ENCODE data around the gene TKT. TPM values are rescaled to one million over a fixed set of nuclear protein-coding genes. Genes with fewer than 3 reads are reported as not detected.

The TKT gene
- total RNA-seq, 1 experiment from 2014 or later, result 761 TPM

- DNase-seq (ENCODE audit: low read depth), result no peak
Measured at GRCh38 chr3:53198256-53198977, 57.4 kb downstream of the TKT start.

GRCh38 chr3:53196575-53197407 is 59.0 kb downstream of the TKT start:
- peak; percentile 89 for DNase-seq (ENCODE audit: low read depth)

DNA sequence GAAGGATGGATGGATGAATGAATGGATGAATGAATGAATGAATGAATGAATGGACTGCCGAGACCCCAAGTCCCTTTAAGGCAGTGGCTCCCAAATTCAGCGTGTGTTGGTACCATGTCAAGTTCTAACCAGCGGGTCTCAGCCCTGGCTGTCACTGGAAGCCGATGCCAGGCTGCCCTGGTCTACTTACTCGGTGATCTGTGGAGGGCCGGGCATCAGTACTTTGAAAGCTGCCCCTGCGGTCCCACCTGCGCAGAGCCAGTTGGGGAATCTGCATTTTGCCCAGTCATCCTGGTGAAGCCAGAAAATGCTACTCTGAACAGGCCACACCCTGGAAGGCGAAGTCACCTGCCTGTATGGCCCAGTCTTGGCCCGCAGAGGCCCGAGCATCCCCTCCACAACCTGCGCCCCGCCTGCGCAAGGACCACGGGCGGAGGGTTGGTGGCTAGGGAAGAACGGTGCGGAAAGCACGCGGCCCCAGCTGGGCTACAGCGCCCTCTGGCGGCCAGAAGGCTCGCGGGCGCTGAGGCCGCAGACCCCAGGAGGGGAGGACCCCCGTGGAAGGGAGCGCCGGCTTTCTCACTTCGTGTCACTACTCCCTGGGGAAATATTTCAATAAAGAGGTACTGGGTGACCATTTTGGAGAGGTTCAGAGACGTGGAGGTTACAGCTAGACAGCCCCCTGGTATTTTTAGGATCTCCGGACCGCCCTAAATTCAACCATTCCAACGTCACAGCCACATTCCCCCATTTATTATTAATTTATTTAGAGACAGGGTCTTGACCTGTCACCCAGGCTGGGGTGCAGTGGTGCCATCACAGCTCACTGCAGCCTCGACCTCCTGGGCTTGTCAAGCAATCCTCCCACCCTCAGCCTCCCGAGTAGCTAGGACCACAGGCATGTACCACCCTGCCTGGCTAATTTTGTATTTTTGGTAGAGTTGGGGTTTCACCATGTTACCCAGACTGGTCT is 59.9 kb downstream of the TKT start:
- DNase-seq (ENCODE audit: low read depth), result peak; percentile 44

DNA sequence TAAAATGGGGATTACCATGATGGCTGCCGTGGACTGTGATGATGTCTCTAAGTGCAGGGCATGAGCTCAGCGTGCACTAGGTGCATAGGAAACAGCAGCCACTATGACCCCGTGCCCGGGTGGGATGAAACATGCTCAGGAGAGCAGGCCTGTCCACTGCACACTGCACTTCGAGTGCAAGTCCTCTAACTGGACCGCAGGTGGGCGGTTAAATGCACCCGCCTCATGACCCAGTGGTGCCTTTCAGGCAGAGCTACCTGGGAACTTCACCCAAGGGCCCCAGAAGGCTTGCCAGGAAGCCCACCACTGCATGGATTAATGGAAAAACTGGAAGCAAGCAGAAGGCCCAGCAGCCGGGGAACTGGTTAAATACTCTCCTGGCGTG is 60.8 kb downstream of the TKT start:
- DNase-seq (ENCODE audit: low read depth), result no peak

DNA sequence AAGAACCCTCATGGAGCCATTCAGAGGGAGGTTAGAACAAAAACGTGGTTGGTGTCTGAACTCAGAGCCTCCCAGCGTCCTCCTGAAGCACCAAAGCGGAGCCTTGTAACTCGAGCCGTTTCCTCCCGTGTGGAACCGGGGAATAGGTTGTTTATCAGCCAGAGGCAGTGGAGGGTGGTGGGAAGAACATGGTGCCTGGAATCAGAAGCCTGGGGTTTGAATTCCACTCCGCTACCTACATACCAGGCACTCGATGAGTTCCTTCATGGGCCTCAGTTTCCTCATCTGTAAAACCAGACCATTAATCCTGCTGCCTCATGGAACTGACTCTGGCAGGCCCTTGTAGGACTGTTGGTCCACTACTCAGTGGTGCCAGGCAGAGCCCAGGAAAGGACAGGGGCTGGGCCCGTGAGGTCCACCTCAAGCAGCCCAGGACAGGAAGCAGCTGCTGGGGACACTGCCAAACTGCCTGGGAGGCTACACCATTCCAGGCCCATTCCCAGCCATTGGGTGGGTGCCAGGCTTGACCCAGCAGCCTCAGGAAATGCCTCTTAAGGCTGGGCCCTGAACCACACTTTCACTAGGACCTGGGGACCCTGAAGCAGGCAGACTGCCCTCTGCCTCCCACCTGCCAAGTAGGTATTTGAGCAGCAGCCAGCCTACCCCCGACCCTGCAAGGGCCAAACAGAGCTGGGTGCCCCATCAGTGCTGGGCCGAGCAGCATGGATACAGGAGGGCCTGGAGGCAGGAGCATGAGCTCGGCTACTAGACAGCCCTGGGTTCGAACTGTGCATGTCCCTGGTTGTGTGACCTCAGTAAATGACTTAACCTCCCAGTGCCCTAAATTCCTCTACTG is 61.4 kb downstream of the TKT start:
- peak; percentile 88 for DNase-seq (ENCODE audit: low read depth)

DNA sequence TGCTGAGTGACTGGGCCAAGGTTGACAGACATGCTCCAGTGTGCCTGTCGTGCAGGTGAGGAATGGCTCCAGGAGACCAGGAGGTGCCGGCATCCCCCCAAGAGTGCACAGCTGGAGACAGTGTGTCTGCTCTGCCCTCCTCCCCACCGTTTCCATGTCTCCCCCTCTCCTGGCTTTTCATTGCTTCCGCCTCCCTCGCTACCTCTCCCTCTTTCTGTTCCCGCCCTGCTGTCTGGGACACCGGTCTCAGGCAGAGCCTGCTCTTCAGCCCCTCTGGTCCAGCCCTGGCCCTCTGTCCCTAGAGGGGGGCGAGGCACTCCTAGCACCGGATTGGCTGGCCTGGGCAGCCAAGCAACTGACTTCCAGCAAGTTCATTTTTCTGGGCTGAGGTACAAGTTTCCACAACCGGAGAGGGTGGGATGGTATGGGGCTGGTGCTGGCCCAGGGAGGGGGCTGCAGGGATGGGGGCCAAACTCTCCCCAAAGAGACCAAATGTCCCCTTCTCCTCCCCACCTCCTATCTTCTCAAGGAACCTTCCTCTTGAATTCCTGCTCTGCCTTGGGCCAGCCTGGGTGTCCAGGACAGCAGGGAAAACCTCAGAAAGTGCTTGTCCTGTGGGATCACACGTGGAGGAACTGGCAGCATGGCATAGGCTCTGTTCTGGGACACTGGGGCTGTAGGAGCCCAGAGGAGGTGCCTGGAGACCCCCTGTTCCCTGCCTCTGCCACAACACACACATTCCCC is 62.2 kb downstream of the TKT start:
- no peak for DNase-seq (ENCODE audit: low read depth)

GRCh38 chr3:53192608-53193007 is 63.2 kb downstream of the TKT start:
- no peak for DNase-seq (ENCODE audit: low read depth)

DNA sequence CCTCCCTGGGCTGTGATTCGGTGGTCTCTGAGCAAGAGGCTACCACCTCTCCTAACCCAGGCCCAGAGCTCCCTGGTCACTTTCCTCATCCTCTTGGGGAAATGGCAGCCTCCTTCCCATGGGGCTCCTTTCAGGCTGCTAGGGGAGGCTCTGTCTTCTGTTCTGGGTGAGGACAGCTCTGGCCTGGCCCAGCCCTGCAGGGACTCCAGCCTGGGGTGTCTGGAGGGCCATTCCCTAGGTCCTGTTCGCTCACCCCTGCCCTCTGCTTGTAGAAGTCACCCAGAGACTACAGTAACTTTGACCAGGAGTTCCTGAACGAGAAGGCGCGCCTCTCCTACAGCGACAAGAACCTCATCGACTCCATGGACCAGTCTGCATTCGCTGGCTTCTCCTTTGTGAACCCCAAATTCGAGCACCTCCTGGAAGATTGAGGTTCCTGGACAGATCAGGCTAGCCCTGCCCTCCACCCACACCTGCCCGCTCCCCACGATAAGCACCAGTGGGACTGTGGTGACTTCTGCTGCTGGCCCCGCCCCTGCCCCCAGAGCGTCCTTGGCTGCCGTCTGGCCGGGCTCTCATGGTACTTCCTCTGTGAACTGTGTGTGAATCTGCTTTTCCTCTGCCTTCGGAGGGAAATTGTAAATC is 63.9 kb downstream of the TKT start:
- DNase-seq (ENCODE audit: low read depth), result no peak

DNA sequence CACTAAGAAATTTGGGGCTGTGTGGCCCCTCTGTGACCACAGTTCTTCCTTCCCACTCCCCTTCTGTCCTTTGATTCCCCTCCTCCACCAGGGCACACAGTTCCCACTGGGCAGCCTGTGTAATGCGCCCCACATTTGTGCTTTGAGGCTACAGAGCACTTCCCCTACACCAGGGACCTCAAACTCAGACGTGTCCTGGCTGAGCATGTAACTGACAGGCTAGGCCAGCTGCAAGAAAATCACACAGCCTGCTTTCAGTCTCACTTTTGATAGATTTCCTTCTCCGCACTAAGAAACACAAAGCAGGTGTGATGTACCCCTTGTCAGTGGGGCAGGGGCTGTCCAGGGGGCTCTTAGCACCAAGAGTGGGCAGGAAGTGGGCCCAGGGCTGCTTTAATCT is 65.2 kb downstream of the TKT start:
- no peak for DNase-seq (ENCODE audit: low read depth)

GRCh38 chr3:53189276-53189675 is 66.5 kb downstream of the TKT start:
- no peak for DNase-seq (ENCODE audit: low read depth)

- DNase-seq (ENCODE audit: low read depth), result no peak
Measured at GRCh38 chr3:53188720-53189119, 67.1 kb downstream of the TKT start.

- no peak for DNase-seq (ENCODE audit: low read depth)
Measured at GRCh38 chr3:53188136-53188685, 67.6 kb downstream of the TKT start.

DNA sequence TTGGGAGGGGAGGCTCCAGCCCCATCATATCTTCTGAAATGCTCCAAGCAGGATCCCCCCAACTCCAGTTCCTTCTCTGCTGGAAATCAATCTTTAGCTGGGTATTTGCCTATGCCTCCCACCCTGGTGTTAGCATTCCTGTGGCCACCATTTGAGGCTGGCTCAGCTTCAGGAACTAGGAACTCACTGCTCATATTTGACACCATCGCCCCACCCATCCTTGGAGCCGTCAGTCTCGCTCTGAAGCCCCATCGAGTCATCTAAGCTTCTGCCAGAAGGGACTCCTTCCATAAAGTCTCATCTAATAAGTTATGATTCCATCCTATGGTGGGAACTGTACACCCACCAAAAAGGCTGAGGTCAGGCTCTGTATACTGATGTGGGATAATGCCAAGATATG is 68.4 kb downstream of the TKT start:
- no peak for DNase-seq (ENCODE audit: low read depth)

- no peak for DNase-seq (ENCODE audit: low read depth)
Measured at GRCh38 chr3:53186726-53187125, 69.1 kb downstream of the TKT start.

DNA sequence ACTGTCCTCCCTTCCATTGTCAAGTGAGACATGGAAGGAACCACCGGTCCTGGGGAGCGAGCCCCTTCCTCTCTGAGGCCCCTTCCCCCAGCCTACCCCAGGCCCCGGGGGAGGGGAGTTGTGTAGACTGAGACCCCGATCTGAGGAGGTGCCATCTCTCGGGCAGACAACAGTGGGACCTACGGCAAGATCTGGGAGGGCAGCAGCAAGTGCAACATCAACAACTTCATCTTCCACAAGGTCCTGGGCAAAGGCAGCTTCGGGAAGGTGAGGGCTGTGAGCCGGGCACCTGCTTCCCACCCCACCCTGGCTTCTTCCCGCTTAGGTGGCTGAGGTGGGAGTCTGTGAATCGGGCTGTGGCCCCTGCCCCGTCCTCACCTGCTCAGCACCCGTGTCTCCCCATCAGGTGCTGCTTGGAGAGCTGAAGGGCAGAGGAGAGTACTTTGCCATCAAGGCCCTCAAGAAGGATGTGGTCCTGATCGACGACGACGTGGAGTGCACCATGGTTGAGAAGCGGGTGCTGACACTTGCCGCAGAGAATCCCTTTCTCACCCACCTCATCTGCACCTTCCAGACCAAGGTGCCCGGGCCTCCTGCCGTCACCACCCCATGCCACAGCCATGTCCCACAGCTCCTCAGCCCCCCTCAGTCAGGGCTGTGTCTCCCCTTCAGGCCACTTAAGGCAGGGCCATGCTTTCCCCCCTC is 69.9 kb downstream of the TKT start:
- no peak for DNase-seq (ENCODE audit: low read depth)

DNA sequence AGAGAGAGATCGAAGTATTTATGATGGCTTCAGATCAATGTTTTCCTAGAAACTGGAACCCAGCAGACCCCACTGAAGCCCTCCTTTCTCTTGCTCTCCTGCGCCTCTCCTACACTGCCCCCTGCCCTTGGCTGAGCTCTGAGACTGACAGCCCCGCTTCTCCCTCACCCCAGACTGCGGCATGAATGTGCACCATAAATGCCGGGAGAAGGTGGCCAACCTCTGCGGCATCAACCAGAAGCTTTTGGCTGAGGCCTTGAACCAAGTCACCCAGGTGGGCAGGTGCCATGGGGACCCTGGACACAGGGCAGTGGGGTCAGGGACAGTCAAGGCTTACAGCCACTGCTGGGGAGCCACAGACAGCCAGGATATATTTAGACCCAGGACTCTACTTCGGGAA is 71.1 kb downstream of the TKT start:
- DNase-seq (ENCODE audit: low read depth), result no peak

DNA sequence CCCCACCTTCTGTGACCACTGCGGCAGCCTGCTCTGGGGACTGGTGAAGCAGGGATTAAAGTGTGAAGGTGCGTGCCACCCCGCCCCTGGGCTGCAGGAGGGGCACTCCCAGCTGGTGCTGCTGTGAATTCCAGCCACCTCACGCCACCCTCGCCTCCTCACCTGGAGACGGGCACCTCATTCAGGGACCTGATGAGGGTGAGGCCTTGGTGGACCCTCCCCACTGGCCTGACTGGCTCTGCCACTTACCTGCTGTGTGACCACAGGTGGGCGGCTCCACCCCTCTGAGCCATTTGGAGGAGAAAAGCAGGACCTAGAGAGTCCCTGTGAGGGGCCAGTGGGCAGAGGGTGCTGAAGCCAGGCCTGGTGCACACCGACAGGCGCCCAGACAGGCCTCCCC is 72.3 kb downstream of the TKT start:
- DNase-seq (ENCODE audit: low read depth), result no peak

DNA sequence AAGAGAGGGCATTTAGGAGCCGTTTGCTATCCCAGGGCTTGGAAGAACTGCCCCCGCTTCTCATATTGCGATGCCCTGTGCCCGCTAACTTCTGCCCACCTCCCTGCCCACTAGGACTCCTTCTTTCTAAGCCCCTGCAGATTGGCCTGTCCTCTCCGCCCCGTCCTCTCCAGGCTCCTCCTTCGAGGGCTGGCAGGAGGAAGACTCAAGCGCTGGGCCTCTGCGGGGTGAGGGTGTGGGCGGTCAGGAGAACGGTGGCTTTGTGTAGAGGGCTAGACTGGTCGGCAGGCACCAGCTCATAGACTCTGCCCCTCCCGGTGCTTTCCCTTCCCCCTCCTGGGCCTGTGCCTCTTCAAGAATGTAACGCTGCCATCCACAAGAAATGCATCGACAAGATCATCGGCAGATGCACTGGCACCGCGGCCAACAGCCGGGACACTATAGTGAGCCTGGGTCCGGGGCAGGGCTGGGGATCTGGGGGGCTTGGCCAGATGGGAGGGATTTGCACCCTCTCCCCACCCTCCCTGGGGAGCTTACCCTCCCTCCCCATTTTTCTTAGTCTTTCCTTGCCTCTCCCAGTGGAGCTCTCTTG is 73.0 kb downstream of the TKT start:
- DNase-seq (ENCODE audit: low read depth), result no peak

DNA sequence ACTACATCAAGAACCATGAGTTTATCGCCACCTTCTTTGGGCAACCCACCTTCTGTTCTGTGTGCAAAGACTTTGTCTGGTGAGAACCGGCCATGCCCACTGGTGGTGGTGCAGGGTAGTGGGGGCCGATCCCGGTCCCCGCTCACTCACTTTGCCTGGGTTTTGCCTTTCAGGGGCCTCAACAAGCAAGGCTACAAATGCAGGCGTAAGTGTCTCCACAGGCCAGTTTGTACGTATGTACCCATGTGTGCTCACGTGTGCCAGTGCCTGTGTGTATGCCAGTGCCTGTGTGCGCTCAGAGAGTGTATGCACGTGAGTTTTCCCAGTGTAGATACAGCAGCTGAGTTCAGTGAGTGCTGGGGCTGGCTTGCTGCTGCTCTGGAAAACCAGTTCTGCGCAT is 74.3 kb downstream of the TKT start:
- no peak for DNase-seq (ENCODE audit: low read depth)
